Fibroblast of skin of abdomen (primary cell): ENCODE results near the gene MZF1.
"Not testable (repeated sequence)": the region's sequence is repeated elsewhere in the genome, so short reads cannot be mapped to it uniquely, and the experiment has no call there.

Experiments used
- DNase-seq: peaks from one replicate; pipeline ENCODE4 v3.0.0-alpha.2; 2013

The MZF1 gene

DNA sequence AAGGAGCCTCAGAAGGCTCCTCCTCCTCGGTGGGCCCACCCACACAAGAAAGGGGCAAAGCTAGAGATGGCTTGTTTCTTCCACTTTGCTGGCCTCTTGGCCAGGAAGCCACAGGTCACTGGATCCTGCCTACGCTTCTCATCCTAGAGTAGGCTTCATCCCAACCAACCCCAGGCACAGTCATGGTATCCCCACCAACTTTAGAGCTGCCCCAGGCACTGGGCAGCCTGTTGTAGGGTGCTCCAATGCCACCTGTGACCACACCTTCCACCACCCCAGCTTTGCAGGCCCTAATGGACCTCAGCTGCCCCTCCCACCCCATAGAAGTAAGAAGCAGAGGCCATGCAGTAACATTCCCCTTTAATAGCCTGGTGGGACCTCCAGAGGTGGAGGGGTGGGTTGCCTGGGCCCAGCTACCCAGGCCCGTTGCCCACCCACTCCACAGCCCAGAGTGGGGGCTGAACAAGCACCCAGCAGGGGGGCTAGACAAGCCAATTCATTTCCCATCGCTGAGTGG is 17.7 kb downstream of the MZF1 start:
- DNase-seq = no peak

GRCh38 chr19:58554494-58555368 is 18.4 kb downstream of the MZF1 start, which contains the start of gene CHMP2A:
TSS of gene CHMP2A (minus strand) at chr19:58555105. CDS start at chr19:58554212, 893 bp downstream.
- peak; percentile 97 for DNase-seq

DNA sequence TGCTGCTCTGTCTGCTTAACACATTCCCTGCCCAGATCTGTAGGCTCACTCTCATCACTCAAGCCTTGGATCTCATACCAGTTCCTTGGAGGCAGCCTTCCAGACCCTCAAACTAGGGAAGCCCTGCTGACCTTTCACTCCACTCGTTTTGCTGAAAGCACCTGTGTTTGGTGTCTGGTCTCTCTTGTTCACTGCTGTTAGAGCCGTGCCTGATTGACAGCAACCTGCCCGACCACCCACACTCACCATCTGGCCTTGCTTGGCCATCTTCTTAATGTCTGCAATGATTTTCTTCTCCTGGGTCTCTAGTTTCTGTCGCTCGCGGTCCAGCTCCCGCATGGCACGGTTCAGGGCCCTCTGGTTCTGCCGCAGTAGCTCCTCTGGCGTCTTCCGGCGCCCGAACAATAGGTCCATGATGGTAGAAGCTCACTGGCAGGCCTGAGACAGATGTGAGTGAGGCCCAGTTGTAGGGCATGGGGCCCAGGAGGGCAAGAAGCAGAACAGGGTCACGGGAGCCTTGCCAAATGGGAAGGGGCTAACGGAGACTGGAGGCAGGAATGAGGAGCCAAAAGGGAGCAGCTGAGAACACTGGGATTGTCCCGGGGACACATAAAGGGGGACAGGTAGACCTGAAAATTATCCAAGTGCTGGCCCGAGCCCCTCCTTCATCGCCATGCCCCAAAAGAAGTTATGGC is 19.2 kb downstream of the MZF1 start:
- DNase-seq = no peak

GRCh38 chr19:58552655-58553054 is 20.5 kb downstream of the MZF1 start:
- DNase-seq = no peak

DNA sequence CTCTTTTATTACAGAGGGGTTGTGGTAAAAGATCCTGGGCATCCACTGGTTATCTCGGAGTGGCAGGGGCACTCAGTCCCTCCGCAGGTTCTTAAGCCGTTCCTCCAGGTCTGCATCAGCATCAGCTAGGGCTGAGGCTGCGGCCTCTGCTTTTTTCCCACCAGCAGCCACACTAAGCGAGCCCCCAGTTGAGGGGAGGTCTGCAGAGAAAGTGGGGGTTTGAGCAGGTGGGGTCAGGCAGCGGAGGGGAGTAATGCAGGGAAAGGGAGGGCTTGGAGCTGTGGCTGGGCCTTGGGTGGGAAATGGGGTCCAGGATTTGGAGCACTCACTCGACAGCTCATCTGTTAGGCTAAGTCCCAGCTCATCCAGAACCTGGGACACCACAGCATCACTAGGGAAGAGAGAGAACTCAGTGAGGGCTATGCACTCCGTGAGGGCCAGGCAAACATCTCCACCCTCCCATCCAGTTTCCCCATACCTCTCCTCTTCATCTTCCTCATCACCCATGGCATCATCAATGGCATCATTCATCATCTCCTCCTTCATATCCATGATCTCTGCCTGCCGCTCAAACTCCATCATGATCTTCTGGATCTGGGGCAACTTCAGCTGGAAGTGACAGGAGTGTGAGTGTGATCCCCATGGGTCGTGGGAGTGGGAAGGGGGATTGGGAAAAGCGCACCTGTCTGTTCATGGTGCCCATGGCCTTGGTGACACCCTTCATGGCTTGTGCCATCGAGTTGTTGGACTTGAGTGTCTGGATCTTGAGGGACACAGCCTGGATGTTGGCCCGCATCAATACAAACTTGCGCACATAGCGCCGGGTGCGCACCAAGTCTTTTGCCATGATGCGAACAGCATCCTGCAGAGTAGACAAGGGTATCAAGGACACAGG is 21.3 kb downstream of the MZF1 start:
- DNase-seq = no peak

DNA sequence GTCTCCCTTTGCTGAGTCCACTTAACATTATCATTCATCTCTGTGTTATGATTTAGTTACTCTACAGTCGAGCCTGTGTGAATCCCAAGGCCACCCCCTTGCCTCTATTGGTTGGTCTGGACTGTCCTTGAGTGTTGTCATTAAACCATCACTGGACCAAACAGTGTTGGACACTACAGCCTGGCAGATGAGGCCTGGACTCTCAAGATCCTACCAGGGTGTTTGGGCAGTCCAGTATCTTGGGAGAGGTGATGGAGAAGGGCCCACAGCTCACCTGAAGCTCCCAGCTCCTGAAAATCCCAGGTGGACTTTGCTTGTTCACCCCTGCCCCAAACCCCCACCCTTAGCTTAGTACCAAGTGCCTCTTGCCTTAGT is 22.0 kb downstream of the MZF1 start:
- no peak for DNase-seq

DNA sequence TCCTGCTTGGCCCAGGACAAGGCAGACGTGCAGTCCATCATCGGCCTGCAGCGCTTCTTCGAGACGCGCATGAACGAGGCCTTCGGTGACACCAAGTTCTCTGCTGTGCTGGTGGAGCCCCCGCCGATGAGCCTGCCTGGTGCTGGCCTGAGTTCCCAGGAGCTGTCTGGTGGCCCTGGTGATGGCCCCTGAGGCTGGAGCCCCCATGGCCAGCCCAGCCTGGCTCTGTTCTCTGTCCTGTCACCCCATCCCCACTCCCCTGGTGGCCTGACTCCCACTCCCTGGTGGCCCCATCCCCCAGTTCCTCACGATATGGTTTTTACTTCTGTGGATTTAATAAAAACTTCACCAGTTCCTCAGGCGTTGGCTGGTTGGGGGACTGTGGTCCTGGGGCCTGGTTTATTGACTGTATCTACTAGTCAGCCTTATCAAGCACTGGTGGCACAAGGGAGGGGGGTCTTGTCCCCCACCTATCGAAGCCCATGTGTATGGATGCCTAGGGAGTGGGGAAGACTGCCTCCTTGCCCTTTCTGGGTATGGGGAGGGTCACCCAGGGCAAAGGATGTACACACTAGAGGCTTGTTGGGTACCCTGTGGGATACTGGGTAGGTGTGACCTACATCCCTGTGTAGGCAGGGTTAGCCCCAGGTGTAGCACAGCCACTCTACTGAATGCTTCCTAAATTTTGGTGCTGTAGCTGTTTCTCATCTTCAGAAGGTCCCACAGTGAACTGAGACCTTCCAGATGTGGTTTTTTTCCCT is 22.6 kb downstream of the MZF1 start:
- DNase-seq = no peak

DNA sequence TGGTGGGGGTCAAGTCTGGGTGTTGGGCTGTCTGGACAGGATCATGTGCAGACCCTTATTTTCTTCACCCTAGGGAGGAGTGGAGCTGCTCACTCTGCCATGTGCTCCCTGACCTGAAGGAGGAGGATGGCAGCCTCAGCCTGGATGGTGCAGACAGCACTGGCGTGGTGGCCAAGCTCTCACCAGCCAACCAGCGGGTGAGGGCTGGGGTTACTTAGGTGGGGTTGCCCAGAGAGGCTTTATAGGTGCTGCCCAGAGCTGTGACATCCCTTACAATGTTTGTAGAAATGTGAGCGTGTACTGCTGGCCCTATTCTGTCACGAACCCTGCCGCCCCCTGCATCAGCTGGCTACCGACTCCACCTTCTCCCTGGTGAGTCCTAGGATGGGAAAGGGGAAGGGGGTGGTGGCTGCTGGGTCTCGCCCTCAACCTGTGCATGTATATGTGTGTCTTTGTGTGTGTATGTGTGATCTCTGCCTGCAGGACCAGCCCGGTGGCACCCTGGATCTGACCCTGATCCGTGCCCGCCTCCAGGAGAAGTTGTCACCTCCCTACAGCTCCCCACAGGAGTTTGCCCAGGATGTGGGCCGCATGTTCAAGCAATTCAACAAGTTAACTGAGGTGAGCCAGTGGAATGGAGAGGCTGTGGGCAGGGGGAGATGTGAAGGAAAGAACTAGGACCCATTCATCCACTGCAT is 23.3 kb downstream of the MZF1 start:
- no peak for DNase-seq

GRCh38 chr19:58548859-58549663 is 24.1 kb downstream of the MZF1 start:
- DNase-seq = no peak

- no peak for DNase-seq
Measured at GRCh38 chr19:58547323-58548312, 25.5 kb downstream of the MZF1 start.

GRCh38 chr19:58546019-58546530 is 27.1 kb downstream of the MZF1 start:
- DNase-seq = no peak

GRCh38 chr19:58545286-58546018 is 27.7 kb downstream of the MZF1 start:
- no peak for DNase-seq

- DNase-seq = peak; percentile 69
Measured at GRCh38 chr19:58544591-58545285, 28.4 kb downstream of the MZF1 start.

- DNase-seq = peak; percentile 100
Measured at GRCh38 chr19:58543826-58544590, 29.1 kb downstream of the MZF1 start, which contains the start of gene TRIM28. TSS of gene TRIM28 (plus strand) at chr19:58544064. CDS start at chr19:58544758, 694 bp downstream.

DNA sequence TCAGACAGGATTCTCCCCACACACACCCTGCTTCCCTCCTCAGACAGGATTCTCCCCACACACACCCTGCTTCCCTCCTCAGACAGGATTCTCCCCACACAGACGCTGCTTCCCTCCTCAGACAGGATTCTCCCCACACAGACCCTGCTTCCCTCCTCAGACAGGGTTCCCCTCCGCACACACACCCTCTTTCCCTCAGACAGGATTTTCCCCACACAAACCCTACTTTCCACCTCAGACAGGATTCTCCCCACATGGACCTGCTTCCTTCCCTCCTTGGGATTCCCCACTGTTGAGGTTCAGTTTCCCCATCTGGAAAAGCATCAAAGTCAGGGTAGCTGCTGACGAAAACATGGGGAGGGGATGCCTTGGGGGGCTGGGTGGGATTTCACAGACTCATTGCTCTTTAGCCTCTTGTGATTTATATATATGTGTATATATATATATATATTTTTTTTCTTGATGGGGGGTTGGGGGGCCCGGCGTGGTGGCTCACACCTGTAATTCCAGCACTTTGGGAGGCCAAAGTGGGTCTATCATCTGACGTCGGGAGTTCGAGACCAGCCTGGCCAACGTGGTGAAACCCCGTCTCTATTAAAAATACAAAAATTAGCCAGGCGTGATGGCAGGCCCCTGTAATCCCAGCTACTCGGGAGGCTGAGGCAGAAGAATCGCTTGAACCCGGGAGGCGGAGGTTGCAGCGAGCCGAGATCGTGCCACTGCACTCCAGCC is 30.3 kb downstream of the MZF1 start:
- not testable (repeated sequence) for DNase-seq

- DNase-seq = not testable (repeated sequence)
Measured at GRCh38 chr19:58539169-58539559, 34.0 kb downstream of the MZF1 start.
